MG63 (cell line): ENCODE measurements around the gene C19orf33. TPM values are rescaled to one million over a fixed set of nuclear protein-coding genes. Genes with fewer than 3 reads are reported as not detected.

ENCODE experiments used
- DNase-seq: peaks from one replicate; pipeline ENCODE4 v3.0.0-alpha.2; 2020
- H3K27me3 ChIP-seq: fragments of 250-450 bp; sonication (Bioruptor Pico); 2 replicates; pipeline ENCODE4 v1.5.1; 2020; ENCODE audit warnings: mild to moderate bottlenecking, moderate library complexity
- H3K36me3 ChIP-seq: fragments of 250-450 bp; sonication (Bioruptor Pico); 2 replicates; pipeline ENCODE4 v1.5.1; 2020; ENCODE audit warnings: mild to moderate bottlenecking, moderate library complexity
- H3K4me3 ChIP-seq: fragments of 250-450 bp; sonication (Bioruptor Pico); 2 replicates; pipeline ENCODE4 v1.5.1; 2020; ENCODE audit warnings: mild to moderate bottlenecking, moderate library complexity
- H3K9me3 ChIP-seq: fragments of 250-450 bp; sonication (Bioruptor Pico); 2 replicates; pipeline ENCODE4 v1.5.1; 2020; ENCODE audit warnings: mild to moderate bottlenecking, moderate library complexity
- total RNA-seq: library from RNA; depleted of rRNA; stranded (reverse); fragments of >200 nt; shearing (Covaris generic); gene quantifications from 2 replicates; pipeline ENCODE4 v1.2.3, GENCODE V29; 2014; ENCODE audit warnings: low replicate concordance

The C19orf33 gene
- total RNA-seq, 1 experiment from 2014 or later, result not detected

- no peaks in the 10 kb centered on the region for H3K27me3 ChIP-seq
- no peak overlapping the region for H3K4me3 ChIP-seq
- DNase-seq, result peak; percentile 90
- peaks cover 12% of the 10 kb centered on the region for H3K36me3 ChIP-seq
- H3K9me3 ChIP-seq, result no peaks in the 10 kb centered on the region
Measured at GRCh38 chr19:38298821-38299680, 5.0 kb upstream of the C19orf33 start.

DNA sequence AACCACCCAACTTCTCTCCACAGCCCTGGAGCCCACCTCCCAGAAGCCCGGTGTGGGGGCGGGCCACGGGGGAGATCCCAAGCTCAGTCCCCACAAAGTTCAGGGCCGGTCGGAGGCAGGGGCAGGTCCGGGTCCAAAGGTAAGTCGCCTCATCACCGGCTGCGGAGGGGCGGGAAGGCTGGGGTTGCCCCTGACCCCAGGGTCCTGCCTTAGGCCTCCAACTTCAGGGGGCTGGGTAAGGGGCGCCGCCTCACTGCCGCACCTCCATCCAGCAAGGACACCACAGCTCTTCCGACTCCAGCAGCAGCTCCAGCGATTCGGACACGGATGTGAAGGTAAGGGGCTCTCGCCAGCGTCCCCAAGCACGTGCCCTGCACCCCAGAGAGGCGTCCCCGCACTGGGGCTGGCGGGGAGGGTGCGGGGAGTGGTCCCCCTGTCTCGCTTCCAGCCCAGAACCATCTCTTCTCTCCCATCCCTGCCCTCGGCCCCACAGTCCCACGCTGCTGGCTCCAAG, 358 bp downstream of the C19orf33 start:
- Histone ChIP-seq H3K9me3 (no peaks in the 10 kb centered on the region), H3K27me3 (no peaks in the 10 kb centered on the region), H3K36me3 (peaks cover 61% of the 10 kb centered on the region), H3K4me3 (no peak overlapping the region)
- no peak for DNase-seq

DNA sequence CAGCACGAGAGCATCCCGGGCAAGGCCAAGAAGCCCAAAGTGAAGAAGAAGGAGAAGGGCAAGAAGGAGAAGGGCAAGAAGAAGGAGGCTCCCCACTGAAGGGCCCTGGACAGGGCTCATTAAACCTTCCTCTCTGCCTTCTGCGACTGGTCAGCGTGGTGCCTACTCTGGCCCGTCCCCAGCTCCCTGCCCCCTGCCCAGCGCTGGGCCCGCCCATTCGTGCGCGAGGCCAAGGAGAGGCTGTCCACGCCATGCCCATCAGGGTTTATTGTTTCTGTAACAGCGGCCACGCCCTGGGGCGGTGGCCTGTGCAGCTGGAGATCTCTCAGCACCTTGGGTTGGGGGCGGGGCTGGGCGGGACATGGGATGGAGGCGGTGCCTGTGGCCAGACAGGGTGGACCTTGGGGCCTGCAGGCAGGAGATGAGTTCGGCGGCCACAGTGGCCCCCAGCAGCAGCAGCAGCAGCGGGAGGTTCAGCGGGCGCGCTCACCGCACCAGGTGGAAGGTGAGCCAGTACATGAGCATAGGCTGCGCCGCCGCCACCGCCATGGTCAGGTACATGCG, 897 bp downstream of the C19orf33 start:
- Histone ChIP-seq H3K9me3 (no peaks in the 10 kb centered on the region), H3K4me3 (no peak overlapping the region), H3K36me3 (peaks cover 61% of the 10 kb centered on the region), H3K27me3 (no peaks in the 10 kb centered on the region)
- no peak for DNase-seq

- Histone ChIP-seq H3K27me3 (no peaks in the 10 kb centered on the region), H3K4me3 (no peak overlapping the region), H3K36me3 (peaks cover 61% of the 10 kb centered on the region), H3K9me3 (no peaks in the 10 kb centered on the region)
- DNase-seq, result no peak
Measured at GRCh38 chr19:38306236-38306635, 2.2 kb downstream of the C19orf33 start.

- H3K36me3 ChIP-seq, result peaks cover 64% of the 10 kb centered on the region
- no peak overlapping the region for H3K4me3 ChIP-seq
- H3K27me3 ChIP-seq, result no peaks in the 10 kb centered on the region
- H3K9me3 ChIP-seq, result no peaks in the 10 kb centered on the region
- DNase-seq, result no peak
Measured at GRCh38 chr19:38307076-38307475, 3.0 kb downstream of the C19orf33 start.

DNA sequence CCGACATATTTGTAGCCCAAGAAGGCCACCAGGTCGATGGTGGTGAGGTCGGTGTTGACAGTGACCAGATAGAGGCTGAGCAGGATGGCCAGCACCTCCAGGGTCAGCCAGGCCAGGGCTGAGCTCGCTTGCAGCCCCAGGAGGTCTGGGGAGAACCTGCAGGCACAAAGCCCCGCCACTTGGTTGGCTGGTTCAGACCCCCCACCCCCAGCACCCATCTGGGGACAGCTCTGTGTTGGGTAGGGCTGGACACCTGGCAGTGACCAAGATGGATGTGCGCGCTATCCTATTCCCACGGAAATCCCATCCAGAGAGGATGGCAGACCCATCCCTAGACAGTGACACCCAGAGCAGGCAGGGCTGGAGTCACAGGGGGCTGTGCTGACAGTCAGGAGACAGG, 3.5 kb downstream of the C19orf33 start:
- Histone ChIP-seq H3K4me3 (no peak overlapping the region), H3K9me3 (no peaks in the 10 kb centered on the region), H3K27me3 (no peaks in the 10 kb centered on the region), H3K36me3 (peaks cover 62% of the 10 kb centered on the region)
- DNase-seq, result no peak

- H3K4me3 ChIP-seq, result no peak overlapping the region
- no peak for DNase-seq
- H3K27me3 ChIP-seq, result no peaks in the 10 kb centered on the region
- H3K36me3 ChIP-seq, result peaks cover 60% of the 10 kb centered on the region
- H3K9me3 ChIP-seq, result no peaks in the 10 kb centered on the region
Measured at GRCh38 chr19:38308006-38308766, 4.1 kb downstream of the C19orf33 start.

- no peaks in the 10 kb centered on the region for H3K9me3 ChIP-seq
- H3K4me3 ChIP-seq, result no peak overlapping the region
- no peaks in the 10 kb centered on the region for H3K27me3 ChIP-seq
- no peak for DNase-seq
- H3K36me3 ChIP-seq, result peaks cover 57% of the 10 kb centered on the region
Measured at GRCh38 chr19:38308926-38309614, 5.0 kb downstream of the C19orf33 start.

DNA sequence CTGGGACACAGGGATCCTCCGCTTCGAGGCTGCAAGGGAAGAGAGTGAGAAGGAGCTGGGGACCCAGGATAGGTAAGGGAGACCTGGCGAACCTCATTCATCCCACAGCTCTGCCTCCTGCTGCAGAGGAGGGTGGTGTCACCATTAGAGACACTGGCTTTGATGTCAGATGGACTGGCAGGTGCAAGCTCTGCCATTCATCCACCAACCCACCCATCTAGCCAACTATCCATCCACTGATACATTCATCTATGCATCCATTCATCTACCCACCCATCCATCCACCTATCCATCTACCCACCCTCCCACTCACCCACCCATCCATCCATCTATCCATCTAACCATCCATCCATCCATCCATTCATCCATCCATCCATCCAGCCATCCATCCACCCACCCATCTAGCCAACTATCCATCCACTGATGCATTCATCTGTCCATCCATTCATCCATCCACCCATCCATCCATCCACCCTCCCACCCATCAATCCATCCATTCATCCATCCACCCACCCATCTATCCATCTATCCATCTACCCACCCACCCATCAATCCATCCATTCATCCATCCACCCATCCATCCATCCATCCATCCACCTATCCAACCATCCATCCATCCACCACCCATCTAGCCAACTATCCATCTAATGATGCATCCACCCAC, 5.7 kb downstream of the C19orf33 start:
- Histone ChIP-seq H3K4me3 (no peak overlapping the region), H3K9me3 (no peaks in the 10 kb centered on the region), H3K36me3 (peaks cover 51% of the 10 kb centered on the region), H3K27me3 (no peaks in the 10 kb centered on the region)
- DNase-seq, result no peak

DNA sequence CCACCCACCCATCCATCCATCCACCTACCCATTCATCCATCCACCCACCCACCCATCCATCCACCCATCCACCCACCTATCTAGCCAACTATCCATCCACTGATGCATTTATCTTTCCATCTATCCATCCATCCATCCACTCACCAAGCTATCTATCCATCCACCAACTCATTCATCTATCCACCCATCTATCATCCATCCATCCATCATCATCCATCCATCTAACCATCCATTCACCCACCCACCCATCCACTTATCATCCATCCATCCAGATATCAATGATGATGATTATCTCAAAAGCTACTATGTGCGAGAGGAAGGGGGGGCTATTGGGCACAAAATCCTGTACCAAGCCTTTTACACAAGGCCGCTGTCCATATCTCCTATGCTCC, 6.2 kb downstream of the C19orf33 start:
- no peak for DNase-seq

GRCh38 chr19:38310986-38311385, 6.9 kb downstream of the C19orf33 start:
- no peak for DNase-seq
- Histone ChIP-seq H3K36me3 (peaks cover 39% of the 10 kb centered on the region), H3K27me3 (no peaks in the 10 kb centered on the region), H3K4me3 (no peak overlapping the region), H3K9me3 (no peaks in the 10 kb centered on the region)

More for the DNA sequence above, 6.2 kb downstream of the C19orf33 start:
- Histone ChIP-seq H3K9me3 (no peaks in the 10 kb centered on the region), H3K27me3 (no peaks in the 10 kb centered on the region), H3K36me3 (peaks cover 45% of the 10 kb centered on the region), H3K4me3 (no peak overlapping the region)

- Histone ChIP-seq H3K9me3 (no peaks in the 10 kb centered on the region), H3K4me3 (peak within 1 kb of the TSS; percentile 65), H3K27me3 (no peaks in the 10 kb centered on the region), H3K36me3 (peaks cover 9% of the 10 kb centered on the region)
- peak; percentile 100 for DNase-seq
Measured at GRCh38 chr19:38315657-38316476, 11.8 kb downstream of the C19orf33 start, which contains the start of gene YIF1B. TSS of gene YIF1B (minus strand) at chr19:38315947. CDS start at chr19:38315917, 30 bp downstream.

DNA sequence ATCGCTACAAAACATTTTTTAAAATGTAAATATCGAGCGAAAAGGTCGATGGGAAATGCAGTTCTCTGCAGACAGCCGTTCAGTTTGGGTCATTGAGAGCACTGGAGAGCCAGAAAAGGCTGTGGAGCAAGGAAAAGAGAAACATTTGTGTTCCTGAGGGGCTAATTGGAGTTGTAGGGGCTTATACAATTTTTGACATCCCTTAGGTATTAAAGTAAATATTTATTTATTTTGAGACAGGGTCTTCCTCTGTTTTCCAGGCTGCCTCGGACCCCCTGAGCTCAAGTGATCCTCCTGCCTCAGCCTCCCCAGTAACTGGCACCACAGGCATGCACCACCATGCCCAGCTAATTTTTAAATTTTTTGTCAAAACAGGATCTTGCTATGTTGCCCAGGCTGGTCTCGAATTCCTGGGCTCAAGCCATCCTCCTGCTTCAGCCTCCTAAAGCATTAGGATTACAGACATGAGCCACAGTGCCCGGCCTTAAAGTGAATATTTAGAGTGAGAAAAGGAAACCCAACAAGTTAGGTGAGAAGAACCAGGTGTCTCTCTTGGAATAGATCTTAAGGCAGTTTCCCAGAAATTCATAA, 12.5 kb downstream of the C19orf33 start:
- Histone ChIP-seq H3K4me3 (peak overlapping the region; percentile 39), H3K36me3 (peaks cover 11% of the 10 kb centered on the region), H3K9me3 (no peaks in the 10 kb centered on the region), H3K27me3 (no peaks in the 10 kb centered on the region)
- no peak for DNase-seq

DNA sequence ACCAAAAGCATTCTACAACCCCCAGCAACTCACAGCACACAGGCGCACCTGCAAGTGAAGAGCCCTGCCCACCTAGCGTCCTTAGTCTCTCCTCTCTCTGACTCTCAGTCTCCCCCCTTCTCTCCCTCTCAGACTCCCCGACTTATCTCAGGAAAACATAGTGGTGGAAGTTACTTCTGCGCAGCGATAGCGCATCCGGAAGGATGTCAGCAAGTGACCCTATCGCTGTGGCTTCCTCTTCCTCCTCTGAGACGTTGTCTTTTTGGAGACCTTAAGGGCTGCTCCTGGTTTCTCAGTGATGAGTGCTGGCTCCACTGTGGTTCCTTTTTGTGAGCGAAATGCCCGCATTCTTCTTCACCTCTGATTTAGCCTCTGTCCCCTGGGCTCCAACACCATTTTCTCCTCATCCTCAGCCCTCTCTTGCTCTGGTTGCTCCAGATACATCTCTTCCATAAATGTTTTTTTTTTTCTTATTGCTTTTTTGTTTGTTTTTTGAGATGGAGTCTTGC, 13.1 kb downstream of the C19orf33 start:
- H3K4me3 ChIP-seq, result no peak overlapping the region
- H3K9me3 ChIP-seq, result no peaks in the 10 kb centered on the region
- DNase-seq, result no peak
- H3K27me3 ChIP-seq, result no peaks in the 10 kb centered on the region
- H3K36me3 ChIP-seq, result peaks cover 16% of the 10 kb centered on the region

GRCh38 chr19:38318660-38319059, 14.6 kb downstream of the C19orf33 start:
- Histone ChIP-seq H3K4me3 (no peak overlapping the region; the same call in 1 of the 2 replicates), H3K27me3 (no peaks in the 10 kb centered on the region), H3K36me3 (peaks cover 26% of the 10 kb centered on the region), H3K9me3 (no peaks in the 10 kb centered on the region)
- DNase-seq, result peak; percentile 62
